ENCODE data around the gene CAPN5. TPM values are rescaled to one million over a fixed set of nuclear protein-coding genes. Genes with fewer than 3 reads are reported as not detected.

Gene CAPN5
- total RNA-seq, 1 donor from 2014 or later: 197 TPM

GRCh38 chr11:77063861-77064260 lies 2.9 kb upstream of the CAPN5 start:
- DNase-seq (ENCODE audit: low spot score): no peak

- DNase-seq (ENCODE audit: low spot score): no peak
Observed at GRCh38 chr11:77064648-77065217, 2.0 kb upstream of the CAPN5 start.

- DNase-seq (ENCODE audit: low spot score): peak; percentile 39
Observed at GRCh38 chr11:77065878-77066228, 918 bp upstream of the CAPN5 start.

GRCh38 chr11:77067861-77068443 lies 1.2 kb downstream of the CAPN5 start:
- DNase-seq (ENCODE audit: low spot score): no peak

GRCh38 chr11:77068457-77069335 lies 1.9 kb downstream of the CAPN5 start:
- DNase-seq (ENCODE audit: low spot score): no peak

GRCh38 chr11:77069336-77069968 lies 2.7 kb downstream of the CAPN5 start:
- no peak for DNase-seq (ENCODE audit: low spot score)

GRCh38 chr11:77069969-77070582 lies 3.3 kb downstream of the CAPN5 start:
- DNase-seq (ENCODE audit: low spot score): no peak

GRCh38 chr11:77071077-77071476 lies 4.3 kb downstream of the CAPN5 start:
- DNase-seq (ENCODE audit: low spot score): no peak

GRCh38 chr11:77071671-77072605 lies 5.2 kb downstream of the CAPN5 start:
- DNase-seq (ENCODE audit: low spot score): no peak

- no peak for DNase-seq (ENCODE audit: low spot score)
Observed at GRCh38 chr11:77072851-77073327, 6.1 kb downstream of the CAPN5 start.

GRCh38 chr11:77073328-77074001 lies 6.7 kb downstream of the CAPN5 start:
- peak; percentile 86 for DNase-seq (ENCODE audit: low spot score)

GRCh38 chr11:77074205-77074604 lies 7.4 kb downstream of the CAPN5 start:
- peak; percentile 59 for DNase-seq (ENCODE audit: low spot score)

GRCh38 chr11:77074626-77075221 lies 8.0 kb downstream of the CAPN5 start:
- no peak for DNase-seq (ENCODE audit: low spot score)

- DNase-seq (ENCODE audit: low spot score): peak; percentile 66
Observed at GRCh38 chr11:77075425-77075905, 8.7 kb downstream of the CAPN5 start.

- DNase-seq (ENCODE audit: low spot score): no peak
Observed at GRCh38 chr11:77079666-77080065, 12.9 kb downstream of the CAPN5 start.

GRCh38 chr11:77080643-77081210 lies 14.0 kb downstream of the CAPN5 start:
- DNase-seq (ENCODE audit: low spot score): no peak

- DNase-seq (ENCODE audit: low spot score): no peak
Observed at GRCh38 chr11:77081381-77081851, 14.6 kb downstream of the CAPN5 start.

GRCh38 chr11:77081976-77082836 lies 15.4 kb downstream of the CAPN5 start:
- no peak for DNase-seq (ENCODE audit: low spot score)
